ENCODE data around the gene TMEM225B. TPM values are rescaled to one million over a fixed set of nuclear protein-coding genes. Genes with fewer than 3 reads are reported as not detected.

The TMEM225B gene
- total and polyA plus RNA-seq, 7 experiments from 2014 or later, result 0.44 to 2.5 (median 0.90) TPM; not detected in 1

DNA sequence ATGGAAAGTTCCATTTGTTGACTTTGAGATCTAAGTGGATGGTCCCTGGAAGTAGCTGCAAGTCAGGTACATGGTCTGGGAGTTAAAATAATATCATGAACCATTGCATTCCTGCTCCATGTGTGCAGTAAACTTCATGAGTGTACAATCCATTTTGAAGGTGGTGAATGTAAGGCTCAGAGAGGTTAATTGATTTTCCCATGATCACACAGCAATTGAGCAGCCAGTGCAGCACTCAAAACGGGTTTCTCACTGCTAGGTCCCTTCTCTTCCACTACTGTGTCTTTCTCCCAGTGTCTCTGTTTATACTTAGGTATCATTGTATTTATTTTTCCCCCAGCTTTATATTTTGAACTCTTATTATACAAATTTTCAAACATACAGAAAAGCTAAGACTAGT lies 28.6 kb downstream of the TMEM225B start:
- peaks cover 8 to 81% (median 30%) of the 10 kb centered on the region in 3 experiments for H3K36me3 ChIP-seq (ENCODE audit: control insufficient read depth in 2 of 3, insufficient read depth in 3 of 3, low read length in 3 of 3)
- H3K27me3 Mint-ChIP-seq, result no peaks in the 10 kb centered on the region
- no peak overlapping the region for H3K27ac ChIP-seq (ENCODE audit: low read depth, low read length)
- H3K9me3 ChIP-seq (ENCODE audit: control insufficient read depth in 2 of 3, low read length in 3 of 3), result no peaks in the 10 kb centered on the region
- CTCF ChIA-PET, result interaction anchor here (0.6 kb wide), 1 partner anchor 353 kb away, joined by 3 read pairs; no protein-coding TSS in a partner anchor
- H3K36me3 Mint-ChIP-seq, result peaks cover 10 to 80% (median 52%) of the 10 kb centered on the region in 5 donors
- intact Hi-C loops (cut with micrococcal nuclease), result loop anchor here in 1 of 2 donors (10.0 kb wide), 1 partner anchor 368 kb away; no protein-coding TSS in a partner anchor
- peak overlapping the region in 4 of 10 donors; percentile 8 to 90 (median 20) for H3K4me3 Mint-ChIP-seq
- no peak for ATAC-seq
- H3K4me3 ChIP-seq (ENCODE audit: low read length), result no peak overlapping the region
- peaks cover 23 to 30% of the 10 kb centered on the region in 2 donors for H3K4me1 ChIP-seq (ENCODE audit: control insufficient read depth in 2 of 2, insufficient read depth in 2 of 2, low read length in 2 of 2)
- H3K4me1 Mint-ChIP-seq, result peaks cover 42 to 72% (median 55%) of the 10 kb centered on the region in 7 donors
- no peak for DNase-seq
- H3K27me3 ChIP-seq (ENCODE audit: control insufficient read depth in 2 of 2, insufficient read depth in 2 of 2, low read length in 2 of 2), result no peaks in the 10 kb centered on the region
- H3K9me3 Mint-ChIP-seq, result peaks cover 0 to 5% (median 0%) of the 10 kb centered on the region in 11 donors
- H3K27ac Mint-ChIP-seq, result peak overlapping the region; percentile 19 to 100 (median 91)
- POLR2A ChIA-PET, result interaction anchor here (0.9 kb wide), 1 partner anchor 10 kb away, joined by 5 read pairs; the partner anchor contains the start of gene ZSCAN25

DNA sequence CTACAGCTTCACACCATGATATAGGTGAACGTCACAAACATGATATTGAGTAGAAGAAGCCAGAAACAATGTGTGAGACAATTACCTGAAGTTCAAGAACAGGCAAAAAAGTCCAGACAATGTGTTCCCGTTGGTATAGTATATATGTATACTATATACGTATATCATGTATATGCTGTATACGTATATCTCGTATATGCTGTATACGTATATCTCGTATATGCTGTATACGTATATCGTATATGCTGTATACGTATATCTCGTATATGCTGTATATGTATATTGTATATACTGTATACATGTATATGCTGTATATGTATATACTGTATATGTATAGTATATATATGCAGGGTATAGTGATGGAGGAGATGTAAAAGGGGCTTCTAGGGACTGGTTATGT lies 29.4 kb downstream of the TMEM225B start:
- ChIA-PET POLR2A (interaction anchor here (0.9 kb wide), 1 partner anchor 11 kb away, joined by 5 read pairs; the partner anchor contains the start of gene ZSCAN25), CTCF (interaction anchor here (0.6 kb wide), 1 partner anchor 352 kb away, joined by 3 read pairs; no protein-coding TSS in a partner anchor)
- no peak for ATAC-seq
- Mint-ChIP-seq H3K27me3 (no peaks in the 10 kb centered on the region), H3K36me3 (peaks cover 10 to 73% (median 51%) of the 10 kb centered on the region in 5 donors), H3K4me1 (peaks cover 46 to 69% (median 52%) of the 10 kb centered on the region in 7 donors), H3K27ac (peak overlapping the region in 3 of 9 donors; percentile 91 to 99 (median 97)), H3K4me3 (no peak overlapping the region), H3K9me3 (peaks cover 0 to 5% (median 0%) of the 10 kb centered on the region in 11 donors)
- Histone ChIP-seq H3K27ac (ENCODE audit: low read depth, low read length) (no peak overlapping the region), H3K9me3 (ENCODE audit: control insufficient read depth in 2 of 3, low read length in 3 of 3) (no peaks in the 10 kb centered on the region), H3K4me3 (ENCODE audit: low read length) (no peak overlapping the region), H3K27me3 (ENCODE audit: control insufficient read depth in 2 of 2, insufficient read depth in 2 of 2, low read length in 2 of 2) (no peaks in the 10 kb centered on the region), H3K4me1 (ENCODE audit: control insufficient read depth in 2 of 2, insufficient read depth in 2 of 2, low read length in 2 of 2) (peaks cover 23 to 30% of the 10 kb centered on the region in 2 donors), H3K36me3 (ENCODE audit: control insufficient read depth in 2 of 3, insufficient read depth in 3 of 3, low read length in 3 of 3) (peaks cover 5 to 80% (median 27%) of the 10 kb centered on the region in 3 experiments)
- DNase-seq, result no peak
- intact Hi-C loops (cut with micrococcal nuclease), result loop anchor here in 1 of 2 donors (10.0 kb wide), 1 partner anchor 367 kb away; no protein-coding TSS in a partner anchor

DNA sequence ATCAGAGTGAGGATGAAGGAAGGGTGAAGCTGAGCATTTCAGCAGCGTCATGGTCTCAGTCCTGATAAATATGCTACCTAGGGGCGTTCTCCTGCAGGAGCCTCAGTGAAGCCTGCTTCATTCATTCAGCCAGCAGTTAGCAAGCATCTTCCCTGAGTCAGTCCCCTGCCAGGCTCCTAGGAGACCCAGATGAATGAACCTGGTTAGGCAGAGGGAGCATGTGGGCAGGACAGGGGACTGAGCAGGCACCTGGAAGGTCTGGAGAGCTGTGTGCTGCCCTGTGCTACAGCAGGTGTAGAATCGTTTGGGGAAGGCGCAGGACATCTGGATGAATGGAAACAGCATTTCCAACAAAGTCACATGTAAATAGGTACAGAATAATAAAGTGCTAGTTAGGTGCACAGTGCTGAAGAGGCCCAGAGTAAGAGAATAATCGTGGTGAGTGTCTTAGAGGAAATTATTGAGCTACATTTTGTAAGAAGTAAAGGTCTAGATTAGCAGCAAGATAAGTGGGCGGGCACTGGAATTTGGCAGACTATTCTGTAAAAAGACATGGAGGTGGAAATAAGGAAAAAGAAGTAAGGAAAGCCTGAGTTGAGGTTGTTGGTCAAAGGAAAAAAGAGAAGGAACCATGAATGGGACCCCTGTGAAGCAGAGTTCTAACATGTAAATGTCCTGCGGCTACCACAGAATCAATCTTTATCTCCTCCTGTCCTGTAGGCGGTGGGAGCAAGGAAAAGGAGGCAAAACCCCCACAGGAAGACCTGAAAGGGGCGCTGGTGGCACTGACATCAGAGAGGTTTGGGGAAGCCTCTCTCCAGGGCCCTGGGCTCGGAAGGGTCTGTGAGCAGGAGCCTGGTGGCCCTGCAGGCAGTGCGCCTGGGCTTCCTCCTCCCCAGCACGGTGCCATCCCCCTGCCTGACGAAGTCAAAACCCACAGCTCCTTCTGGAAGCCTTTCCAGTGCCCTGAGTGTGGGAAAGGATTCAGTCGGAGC lies 30.7 kb downstream of the TMEM225B start:
- no peak overlapping the region for H3K4me3 Mint-ChIP-seq
- ATAC-seq (no peak), DNase-seq (no peak)
- Histone ChIP-seq H3K36me3 (ENCODE audit: control insufficient read depth in 2 of 3, insufficient read depth in 3 of 3, low read length in 3 of 3) (peaks cover 0 to 83% (median 19%) of the 10 kb centered on the region in 3 experiments), H3K27me3 (ENCODE audit: control insufficient read depth in 2 of 2, insufficient read depth in 2 of 2, low read length in 2 of 2) (no peaks in the 10 kb centered on the region), H3K4me3 (ENCODE audit: low read length) (no peak overlapping the region), H3K27ac (ENCODE audit: low read depth, low read length) (no peak overlapping the region), H3K9me3 (ENCODE audit: control insufficient read depth in 2 of 3, low read length in 3 of 3) (no peaks in the 10 kb centered on the region), H3K4me1 (ENCODE audit: control insufficient read depth in 2 of 2, insufficient read depth in 2 of 2, low read length in 2 of 2) (peaks cover 14 to 18% of the 10 kb centered on the region in 2 donors)
- ChIA-PET POLR2A (no interaction called here), CTCF (interaction anchor here (0.9 kb wide), 1 partner anchor 7 kb away, joined by 3 read pairs; no protein-coding TSS in a partner anchor)
- peaks cover 10 to 61% (median 49%) of the 10 kb centered on the region in 5 donors for H3K36me3 Mint-ChIP-seq
- no peaks in the 10 kb centered on the region for H3K27me3 Mint-ChIP-seq
- intact Hi-C loops (cut with micrococcal nuclease), result loop anchor here in 1 of 2 donors (10.0 kb wide), 1 partner anchor 366 kb away; no protein-coding TSS in a partner anchor
- peak overlapping the region in 7 of 9 donors; percentile 6 to 82 (median 57) for H3K27ac Mint-ChIP-seq
- H3K4me1 Mint-ChIP-seq, result peaks cover 38 to 60% (median 42%) of the 10 kb centered on the region in 7 donors
- peaks cover 0 to 5% (median 0%) of the 10 kb centered on the region in 11 donors for H3K9me3 Mint-ChIP-seq

DNA sequence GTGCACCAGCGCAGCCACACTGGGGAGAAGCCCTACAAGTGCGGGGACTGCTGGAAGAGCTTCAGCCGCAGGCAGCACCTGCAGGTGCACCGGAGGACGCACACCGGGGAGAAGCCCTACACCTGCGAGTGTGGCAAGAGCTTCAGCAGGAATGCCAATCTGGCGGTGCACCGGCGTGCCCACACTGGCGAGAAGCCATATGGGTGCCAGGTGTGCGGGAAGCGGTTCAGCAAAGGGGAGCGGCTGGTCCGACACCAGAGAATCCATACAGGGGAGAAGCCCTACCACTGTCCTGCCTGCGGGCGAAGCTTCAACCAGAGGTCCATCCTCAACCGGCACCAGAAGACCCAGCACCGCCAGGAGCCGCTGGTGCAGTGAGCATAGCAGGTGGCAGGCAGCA lies 31.6 kb downstream of the TMEM225B start:
- Histone ChIP-seq H3K27ac (ENCODE audit: low read depth, low read length) (no peak overlapping the region), H3K4me1 (ENCODE audit: control insufficient read depth in 2 of 2, insufficient read depth in 2 of 2, low read length in 2 of 2) (peaks cover 7 to 10% of the 10 kb centered on the region in 2 donors), H3K9me3 (ENCODE audit: control insufficient read depth in 2 of 3, low read length in 3 of 3) (no peaks in the 10 kb centered on the region), H3K27me3 (ENCODE audit: control insufficient read depth in 2 of 2, insufficient read depth in 2 of 2, low read length in 2 of 2) (no peaks in the 10 kb centered on the region), H3K36me3 (ENCODE audit: control insufficient read depth in 2 of 3, insufficient read depth in 3 of 3, low read length in 3 of 3) (peaks cover 0 to 88% (median 19%) of the 10 kb centered on the region in 3 experiments), H3K4me3 (ENCODE audit: low read length) (no peak overlapping the region)
- ChIA-PET CTCF (interaction anchor here (0.9 kb wide), 1 partner anchor 8 kb away, joined by 3 read pairs; no protein-coding TSS in a partner anchor), POLR2A (no interaction called here)
- intact Hi-C loops (cut with micrococcal nuclease), result loop anchor here in 1 of 2 donors (10.0 kb wide), 1 partner anchor 365 kb away; no protein-coding TSS in a partner anchor
- peak overlapping the region in 1 of 9 donors; percentile 41 for H3K27ac Mint-ChIP-seq
- H3K4me3 Mint-ChIP-seq, result no peak overlapping the region
- H3K9me3 Mint-ChIP-seq, result peaks cover 0 to 2% (median 0%) of the 10 kb centered on the region in 11 donors
- ATAC-seq, result no peak
- H3K27me3 Mint-ChIP-seq, result no peaks in the 10 kb centered on the region
- peaks cover 10 to 53% (median 40%) of the 10 kb centered on the region in 5 donors for H3K36me3 Mint-ChIP-seq
- DNase-seq, result no peak
- peaks cover 30 to 51% (median 34%) of the 10 kb centered on the region in 7 donors for H3K4me1 Mint-ChIP-seq

DNA sequence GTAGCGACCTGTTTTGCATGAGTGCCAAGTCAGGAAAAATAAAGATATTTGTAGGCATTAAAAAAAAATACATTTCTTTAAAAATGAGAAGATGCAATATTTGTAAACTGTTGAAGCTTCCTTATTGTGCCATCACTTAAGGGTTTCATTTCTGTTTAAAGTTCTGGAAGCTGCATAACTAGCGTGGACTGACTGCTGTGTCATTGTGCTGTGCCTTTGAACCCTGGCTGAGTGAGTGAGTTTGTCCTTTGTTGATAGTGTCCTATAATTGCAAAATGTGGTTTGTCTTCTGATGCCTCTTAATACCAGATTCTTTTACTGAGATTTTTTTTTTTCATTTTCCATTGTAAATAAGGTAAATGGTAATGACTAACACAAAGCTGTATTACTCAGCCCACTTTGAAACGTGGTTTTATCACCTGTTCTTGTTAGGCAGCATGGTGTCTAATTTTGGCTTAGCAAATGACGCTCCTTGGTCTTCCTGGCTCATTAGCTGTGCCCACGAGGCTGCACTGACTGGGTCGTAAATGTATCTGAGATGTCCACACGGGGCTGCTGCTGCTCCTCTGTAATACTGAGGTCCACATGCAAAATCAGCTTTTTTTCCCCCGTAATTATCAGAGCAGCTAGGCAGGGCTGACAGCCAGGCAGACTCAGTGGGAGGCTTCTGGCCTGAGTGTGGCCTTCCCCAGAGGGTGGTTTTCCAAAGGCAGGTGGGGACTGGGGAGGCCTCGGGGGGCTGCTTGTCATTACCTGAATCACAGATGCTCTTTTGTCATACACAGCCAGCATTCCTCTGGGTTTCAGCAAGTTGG lies 33.4 kb downstream of the TMEM225B start:
- no peak overlapping the region for H3K4me3 Mint-ChIP-seq
- H3K27ac Mint-ChIP-seq, result peak overlapping the region; percentile 3 to 75 (median 33)
- no peaks in the 10 kb centered on the region for H3K27me3 Mint-ChIP-seq
- H3K4me1 ChIP-seq (ENCODE audit: control insufficient read depth in 2 of 2, insufficient read depth in 2 of 2, low read length in 2 of 2), result no peaks in the 10 kb centered on the region
- POLR2A ChIA-PET, result interaction anchor here (0.7 kb wide), 1 partner anchor 224 kb away, joined by 3 read pairs; no protein-coding TSS in a partner anchor
- H3K4me1 Mint-ChIP-seq, result peaks cover 13 to 33% (median 15%) of the 10 kb centered on the region in 7 donors
- no peaks in the 10 kb centered on the region for H3K9me3 ChIP-seq (ENCODE audit: control insufficient read depth in 2 of 3, low read length in 3 of 3)
- CTCF ChIA-PET, result no interaction called here
- H3K27ac ChIP-seq (ENCODE audit: low read depth, low read length), result peak overlapping the region; percentile 12
- peaks cover 0 to 75% (median 19%) of the 10 kb centered on the region in 3 experiments for H3K36me3 ChIP-seq (ENCODE audit: control insufficient read depth in 2 of 3, insufficient read depth in 3 of 3, low read length in 3 of 3)
- intact Hi-C loops (cut with micrococcal nuclease), result no loop called here
- ATAC-seq (no peak), DNase-seq (no peak)
- peaks cover 0 to 1% (median 0%) of the 10 kb centered on the region in 11 donors for H3K9me3 Mint-ChIP-seq
- H3K36me3 Mint-ChIP-seq, result peaks cover 0 to 40% (median 28%) of the 10 kb centered on the region in 5 donors
- no peaks in the 10 kb centered on the region for H3K27me3 ChIP-seq (ENCODE audit: control insufficient read depth in 2 of 2, insufficient read depth in 2 of 2, low read length in 2 of 2)
- H3K4me3 ChIP-seq (ENCODE audit: low read length), result no peak overlapping the region
